Smooth muscle cell (in vitro differentiated cells): ENCODE results near the gene IGSF21. TPM values are rescaled to one million over a fixed set of nuclear protein-coding genes. Genes with fewer than 3 reads are reported as not detected.

Experiments
- DNase-seq: peaks from one replicate; lab custom pipeline; 2025; ENCODE audit not compliant: unreplicated experiment; lab: John Stamatoyannopoulos, UW
- H2AFZ ChIP-seq: fragments of 200-600 bp; sonication (generic); 2 replicates; pipeline ENCODE4 v1.6.0; 2016; ENCODE audit warnings: antibody characterized with exemption, low read depth, mild to moderate bottlenecking
- H3F3A ChIP-seq: fragments of 200-600 bp; sonication (generic); 2 replicates; pipeline ENCODE4 v1.6.0; 2017; ENCODE audit warnings: antibody characterized with exemption, low read depth
- H3K27ac ChIP-seq: fragments of 200-600 bp; sonication (generic); 2 replicates; pipeline ENCODE4 v1.5.1; 2016; ENCODE audit warnings: low read depth, mild to moderate bottlenecking
- H3K27me3 ChIP-seq: fragments of 200-600 bp; sonication (generic); 2 replicates; pipeline ENCODE4 v1.6.1; 2016; ENCODE audit warnings: low read depth, mild to moderate bottlenecking
- H3K36me3 ChIP-seq: fragments of 200-600 bp; sonication (generic); 2 replicates; pipeline ENCODE4 v1.5.1; 2016; ENCODE audit warnings: low read depth
- H3K4me1 ChIP-seq: fragments of 200-600 bp; sonication (generic); 2 replicates; pipeline ENCODE4 v1.5.1; 2016; ENCODE audit warnings: low read depth
- H3K4me2 ChIP-seq: fragments of 200-600 bp; sonication (generic); 2 replicates; pipeline ENCODE4 v1.6.0; 2016; ENCODE audit warnings: mild to moderate bottlenecking
- H3K4me3 ChIP-seq: fragments of 200-600 bp; sonication (generic); 2 replicates; pipeline ENCODE4 v1.5.1; 2016; ENCODE audit warnings: mild to moderate bottlenecking
- H3K79me2 ChIP-seq: fragments of 200-600 bp; sonication (generic); 2 replicates; pipeline ENCODE4 v1.6.0; 2016; ENCODE audit warnings: low read depth, mild to moderate bottlenecking
- H3K9ac ChIP-seq: fragments of 200-600 bp; sonication (generic); 2 replicates; pipeline ENCODE4 v1.6.0; 2016; ENCODE audit warnings: low read depth
- H3K9me3 ChIP-seq: fragments of 200-600 bp; sonication (generic); replicated peaks from 2 replicates; pipeline ENCODE4 v1.5.1; 2016; ENCODE audit warnings: low read depth
- H4K20me1 ChIP-seq: fragments of 200-600 bp; sonication (generic); 2 replicates; pipeline ENCODE4 v1.6.0; 2016; ENCODE audit warnings: low read depth
- WGBS: methylation state at CpG from one replicate; pipeline ENCODE4 v1.1.7; 2016; ENCODE audit warnings: low lambda C conversion rate; 5-methylcytosine and 5-hydroxymethylcytosine counted together
- polyA plus RNA-seq: library from polyadenylated mRNA; unstranded; fragments of >200 nt; fragmentation: Nextera tagmentation; extraction: Ambion mirVana; gene quantifications from 2 replicates; pipeline ENCODE4 v1.2.1, GENCODE V29; 2016
- total RNA-seq: library from RNA; depleted of rRNA; stranded (reverse); fragments of >200 nt; gene quantifications from 2 replicates; pipeline ENCODE4 v1.2.3, GENCODE V29; 2014
- TF ChIP-seq, protein P1 (sequence below): fragments of 200-600 bp; sonication (generic); IDR thresholded peaks from 2 replicates; pipeline ENCODE4 v1.5.1; 2017; ENCODE audit warnings: borderline replicate concordance, mild to moderate bottlenecking, antibody characterized with exemption; ENCODE audit not compliant: insufficient read depth, poor library complexity, severe bottlenecking

Gene IGSF21
- total and polyA plus RNA-seq, 2 experiments from 2014 or later = not detected

DNA sequence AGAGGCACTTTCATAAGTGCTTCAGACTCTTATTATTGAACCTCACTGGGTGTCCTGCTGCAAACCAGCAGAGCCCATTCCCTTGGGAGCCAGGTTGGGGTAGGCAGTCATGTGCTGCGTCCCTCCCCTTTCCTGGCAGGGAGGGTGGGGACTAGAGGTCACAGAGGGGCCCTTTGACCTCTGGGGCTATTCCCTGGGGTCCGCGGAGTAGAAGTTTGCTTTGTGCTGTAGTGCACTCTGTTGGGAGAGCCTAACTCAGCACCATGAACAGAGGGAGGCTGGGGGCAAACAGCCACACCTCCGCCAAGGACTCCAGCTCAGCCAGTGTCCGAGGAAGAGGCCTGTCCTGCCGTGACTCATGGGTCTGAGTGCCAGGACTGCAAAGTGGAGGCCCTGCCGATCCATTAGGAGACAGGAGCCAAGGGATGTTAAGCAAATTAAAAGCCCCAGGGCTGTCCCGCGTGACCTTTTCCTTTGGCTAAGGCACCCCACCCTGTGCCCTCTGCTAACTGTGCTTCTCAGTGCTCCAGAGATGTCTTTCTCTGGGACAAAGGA lies 3.0 kb upstream of the IGSF21 start:
- Histone ChIP-seq H3K36me3 (no peaks in the 10 kb centered on the region), H3K9me3 (no peaks in the 10 kb centered on the region), H3F3A (no peaks in the 10 kb centered on the region), H3K4me3 (no peak overlapping the region), H4K20me1 (no peaks in the 10 kb centered on the region), H3K4me2 (no peak overlapping the region), H3K4me1 (peaks cover 5% of the 10 kb centered on the region), H3K9ac (no peak overlapping the region), H3K79me2 (no peaks in the 10 kb centered on the region), H2AFZ (no peak overlapping the region), H3K27ac (no peak overlapping the region), H3K27me3 (peaks cover 87% of the 10 kb centered on the region)
- DNase-seq = no peak
- TF ChIP-seq, protein P1, sequence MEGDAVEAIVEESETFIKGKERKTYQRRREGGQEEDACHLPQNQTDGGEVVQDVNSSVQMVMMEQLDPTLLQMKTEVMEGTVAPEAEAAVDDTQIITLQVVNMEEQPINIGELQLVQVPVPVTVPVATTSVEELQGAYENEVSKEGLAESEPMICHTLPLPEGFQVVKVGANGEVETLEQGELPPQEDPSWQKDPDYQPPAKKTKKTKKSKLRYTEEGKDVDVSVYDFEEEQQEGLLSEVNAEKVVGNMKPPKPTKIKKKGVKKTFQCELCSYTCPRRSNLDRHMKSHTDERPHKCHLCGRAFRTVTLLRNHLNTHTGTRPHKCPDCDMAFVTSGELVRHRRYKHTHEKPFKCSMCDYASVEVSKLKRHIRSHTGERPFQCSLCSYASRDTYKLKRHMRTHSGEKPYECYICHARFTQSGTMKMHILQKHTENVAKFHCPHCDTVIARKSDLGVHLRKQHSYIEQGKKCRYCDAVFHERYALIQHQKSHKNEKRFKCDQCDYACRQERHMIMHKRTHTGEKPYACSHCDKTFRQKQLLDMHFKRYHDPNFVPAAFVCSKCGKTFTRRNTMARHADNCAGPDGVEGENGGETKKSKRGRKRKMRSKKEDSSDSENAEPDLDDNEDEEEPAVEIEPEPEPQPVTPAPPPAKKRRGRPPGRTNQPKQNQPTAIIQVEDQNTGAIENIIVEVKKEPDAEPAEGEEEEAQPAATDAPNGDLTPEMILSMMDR = no peak
- WGBS = 57% methylated on average over 9 of the region's 9 CpGs

DNA sequence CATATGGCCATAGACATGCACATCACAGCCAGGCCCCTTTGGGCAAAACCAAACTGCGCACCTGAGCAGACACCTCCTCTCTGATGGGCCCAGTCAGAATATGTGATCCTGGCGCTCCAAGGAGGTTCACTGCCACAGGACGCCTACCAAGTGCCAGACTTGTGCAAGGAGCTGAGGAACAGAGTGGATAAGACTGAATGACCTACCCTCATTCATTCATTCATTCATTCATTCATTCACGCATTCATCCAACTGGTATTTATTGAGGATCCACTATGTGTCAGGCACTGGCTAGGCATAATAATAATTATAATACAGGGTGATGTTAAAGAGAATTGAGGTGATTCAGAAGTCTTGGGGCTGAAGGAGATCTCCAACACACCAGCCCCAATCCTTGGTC lies 2.4 kb upstream of the IGSF21 start:
- H3K79me2 ChIP-seq = no peaks in the 10 kb centered on the region
- no peak overlapping the region for H2AFZ ChIP-seq
- H3K36me3 ChIP-seq = no peaks in the 10 kb centered on the region
- H3K9me3 ChIP-seq = no peaks in the 10 kb centered on the region
- no peak for DNase-seq
- 86% methylated on average over 4 of the region's 4 CpGs for WGBS
- TF ChIP-seq, protein P1 = no peak
- H3K27me3 ChIP-seq = peaks cover 87% of the 10 kb centered on the region
- no peak overlapping the region for H3K4me3 ChIP-seq
- H4K20me1 ChIP-seq = no peaks in the 10 kb centered on the region
- no peak overlapping the region for H3K27ac ChIP-seq
- no peak overlapping the region for H3K9ac ChIP-seq
- peaks cover 5% of the 10 kb centered on the region for H3K4me1 ChIP-seq
- H3K4me2 ChIP-seq = no peak overlapping the region
- H3F3A ChIP-seq = no peaks in the 10 kb centered on the region

DNA sequence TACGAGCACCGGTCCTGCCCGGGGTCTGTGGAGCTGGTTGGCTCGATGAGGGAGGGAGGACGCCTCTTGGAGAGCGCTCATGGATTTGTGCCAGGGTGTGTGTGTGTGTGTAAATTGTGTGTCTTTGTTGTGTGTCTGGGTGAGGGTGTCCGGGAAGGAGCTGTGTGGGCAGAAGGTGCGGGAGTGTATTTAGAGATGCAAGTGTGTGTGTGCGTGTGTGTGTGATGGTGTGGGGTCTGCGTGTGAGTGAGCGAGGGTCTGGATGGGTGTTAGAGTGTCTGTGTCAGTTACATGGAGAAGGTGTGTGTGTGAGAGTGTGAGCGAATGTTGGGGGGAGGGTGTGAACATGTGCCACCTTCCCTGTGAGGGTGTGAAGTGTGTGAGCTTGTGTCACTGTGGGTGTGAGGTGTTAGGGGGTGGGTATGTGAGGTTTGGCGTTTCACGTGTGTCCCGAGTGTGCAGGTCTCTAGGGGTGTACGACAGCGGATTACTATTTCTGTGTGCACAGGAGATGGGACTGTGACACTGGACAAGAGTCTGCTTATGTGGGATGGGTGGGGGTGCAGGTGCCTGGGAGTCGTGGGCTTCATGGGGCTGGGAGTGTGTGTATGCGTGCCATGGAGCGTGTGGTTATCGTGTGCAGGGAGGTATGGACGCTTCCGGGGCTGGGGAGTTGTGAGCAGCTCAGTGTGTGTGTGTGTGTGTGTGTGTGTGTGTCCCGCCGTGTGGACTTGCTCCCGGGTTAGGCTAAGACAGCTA lies 880 bp downstream of the IGSF21 start:
- 6% methylated on average over 23 of the region's 26 CpGs for WGBS
- Histone ChIP-seq H3K4me2 (no peak overlapping the region), H3K27me3 (peaks cover 96% of the 10 kb centered on the region), H3K36me3 (no peaks in the 10 kb centered on the region), H2AFZ (no peak overlapping the region), H3K27ac (no peak overlapping the region), H3K9ac (no peak overlapping the region), H3K79me2 (no peaks in the 10 kb centered on the region), H3K4me1 (peaks cover 8% of the 10 kb centered on the region), H4K20me1 (no peaks in the 10 kb centered on the region), H3K4me3 (no peak overlapping the region), H3K9me3 (no peaks in the 10 kb centered on the region), H3F3A (no peaks in the 10 kb centered on the region)
- TF ChIP-seq, protein P1 = no peak
- no peak for DNase-seq
